T-helper 17 cell (primary cell): Measurements from ENCODE around the gene FAM53A. TPM values are rescaled to one million over a fixed set of nuclear protein-coding genes. Genes with fewer than 3 reads are reported as not detected.

ENCODE experiments used
- ATAC-seq: fragments of 150-1000 bp; cut with Tn5 transposase; 2 replicates; pipeline ENCODE4 v1.10.0; 2021; ENCODE audit warnings: mild to moderate bottlenecking, moderate library complexity
- DNase-seq, 3 donors: peaks; one replicate each; pipeline versions ENCODE4 v3.0.0 to v3.0.0-alpha.2; 2020 to 2021
- H3K9me3 ChIP-seq: one replicate; pipeline ENCODE4 v1.7.0; 2013; ENCODE audit warnings: low read length, mild to moderate bottlenecking; ENCODE audit not compliant: control insufficient read depth, poor library complexity, severe bottlenecking
- H3K27ac Mint-ChIP-seq: one replicate; pipeline ENCODE4 v1.8.0; 2022; ENCODE audit warnings: mild to moderate bottlenecking, moderate library complexity, mixed read lengths
- H3K27me3 Mint-ChIP-seq: one replicate; pipeline ENCODE4 v1.8.0; 2022; ENCODE audit warnings: mixed read lengths
- H3K36me3 Mint-ChIP-seq: one replicate; pipeline ENCODE4 v1.8.0; 2022; ENCODE audit warnings: low read depth, mixed read lengths
- H3K4me1 Mint-ChIP-seq: one replicate; pipeline ENCODE4 v1.8.0; 2022; ENCODE audit warnings: mild to moderate bottlenecking, mixed read lengths
- H3K4me3 Mint-ChIP-seq: one replicate; pipeline ENCODE4 v1.8.0; 2022; ENCODE audit warnings: mild to moderate bottlenecking, moderate library complexity, mixed read lengths
- total RNA-seq, 4 donors: library from RNA in 2 of 4; stranded (reverse) in 2 of 4; gene quantifications; one replicate each; pipeline ENCODE4 v1.2.3 and lab custom pipeline; 2022 to 2026

The FAM53A gene
- total RNA-seq, 2 donors from 2014 or later: 2.4 to 3.1 TPM

- H3K27me3 Mint-ChIP-seq: no peaks in the 10 kb centered on the region
- peaks cover 5% of the 10 kb centered on the region for H3K36me3 Mint-ChIP-seq
- H3K9me3 ChIP-seq: no peaks in the 10 kb centered on the region
- no peak overlapping the region for H3K27ac Mint-ChIP-seq
- DNase-seq (no peak), ATAC-seq (no peak)
- no peak overlapping the region for H3K4me3 Mint-ChIP-seq
- peaks cover 5% of the 10 kb centered on the region for H3K4me1 Mint-ChIP-seq
Measured at GRCh38 chr4:1621526-1621925, 62.6 kb downstream of the FAM53A start.

DNA sequence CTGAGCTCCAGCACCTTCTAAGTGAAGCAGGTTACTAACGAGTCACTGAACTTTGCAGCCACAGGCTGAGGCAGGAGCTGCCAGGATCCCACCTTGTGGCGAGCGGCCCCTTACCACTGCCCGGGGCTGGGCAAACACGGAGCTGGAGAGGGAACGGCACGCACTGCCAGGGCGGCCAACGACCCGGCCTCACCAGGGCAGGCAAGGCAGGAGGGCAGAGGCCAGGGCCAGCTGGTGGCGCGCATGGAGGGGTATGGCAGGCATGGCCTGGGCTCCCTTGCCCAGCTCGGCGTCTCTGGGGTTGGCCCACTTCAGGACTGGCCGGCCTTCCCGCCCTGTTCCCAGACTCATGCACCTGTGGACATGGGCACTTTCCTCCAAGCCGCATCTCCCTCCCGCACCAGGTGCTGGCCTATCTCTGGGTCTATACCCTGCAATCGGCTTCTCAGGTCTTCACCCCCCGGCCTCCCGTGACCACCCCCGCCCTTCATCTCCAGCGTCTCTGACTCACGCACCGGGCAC is 64.9 kb downstream of the FAM53A start:
- H3K9me3 ChIP-seq: no peaks in the 10 kb centered on the region
- no peak for ATAC-seq
- Mint-ChIP-seq H3K27me3 (no peaks in the 10 kb centered on the region), H3K4me3 (no peak overlapping the region), H3K27ac (no peak overlapping the region), H3K36me3 (peaks cover 5% of the 10 kb centered on the region), H3K4me1 (peaks cover 14% of the 10 kb centered on the region)
- no peak for DNase-seq

DNA sequence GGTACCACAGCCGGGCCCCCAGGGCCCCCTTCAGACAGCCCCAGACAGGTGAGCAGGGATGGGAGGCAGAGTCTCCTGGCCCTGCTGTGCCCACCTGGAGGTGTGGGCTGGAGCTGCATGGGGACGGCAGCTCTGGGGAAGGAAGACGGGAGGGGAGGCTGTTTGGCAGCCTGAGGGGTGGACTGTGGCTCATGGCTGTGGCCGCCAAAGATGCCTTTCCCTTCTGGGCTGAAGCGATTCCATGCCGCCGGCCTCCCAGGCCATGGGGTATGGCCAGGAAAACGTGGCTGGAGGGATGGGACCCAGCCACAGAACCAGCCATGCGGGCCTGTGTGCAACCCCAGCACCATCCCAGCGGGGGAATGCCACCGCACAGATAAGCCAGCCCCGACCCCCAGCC is 65.7 kb downstream of the FAM53A start:
- H3K4me1 Mint-ChIP-seq: peaks cover 14% of the 10 kb centered on the region
- H3K27ac Mint-ChIP-seq: no peak overlapping the region
- H3K27me3 Mint-ChIP-seq: no peaks in the 10 kb centered on the region
- no peaks in the 10 kb centered on the region for H3K9me3 ChIP-seq
- H3K36me3 Mint-ChIP-seq: peaks cover 5% of the 10 kb centered on the region
- ATAC-seq (no peak), DNase-seq (no peak)
- no peak overlapping the region for H3K4me3 Mint-ChIP-seq

GRCh38 chr4:1616557-1616930 is 67.6 kb downstream of the FAM53A start:
- H3K27me3 Mint-ChIP-seq: no peaks in the 10 kb centered on the region
- H3K4me3 Mint-ChIP-seq: peak overlapping the region; percentile 78
- no peaks in the 10 kb centered on the region for H3K9me3 ChIP-seq
- no peak overlapping the region for H3K27ac Mint-ChIP-seq
- peaks cover 5% of the 10 kb centered on the region for H3K36me3 Mint-ChIP-seq
- DNase-seq (no peak), ATAC-seq (no peak)
- H3K4me1 Mint-ChIP-seq: peaks cover 14% of the 10 kb centered on the region

- Mint-ChIP-seq H3K4me1 (peaks cover 14% of the 10 kb centered on the region), H3K36me3 (peaks cover 5% of the 10 kb centered on the region), H3K27ac (no peak overlapping the region), H3K4me3 (peak overlapping the region; percentile 78), H3K27me3 (no peaks in the 10 kb centered on the region)
- ATAC-seq (peak; percentile 42), DNase-seq (no peak)
- no peaks in the 10 kb centered on the region for H3K9me3 ChIP-seq
Measured at GRCh38 chr4:1615786-1616556, 68.1 kb downstream of the FAM53A start.

DNA sequence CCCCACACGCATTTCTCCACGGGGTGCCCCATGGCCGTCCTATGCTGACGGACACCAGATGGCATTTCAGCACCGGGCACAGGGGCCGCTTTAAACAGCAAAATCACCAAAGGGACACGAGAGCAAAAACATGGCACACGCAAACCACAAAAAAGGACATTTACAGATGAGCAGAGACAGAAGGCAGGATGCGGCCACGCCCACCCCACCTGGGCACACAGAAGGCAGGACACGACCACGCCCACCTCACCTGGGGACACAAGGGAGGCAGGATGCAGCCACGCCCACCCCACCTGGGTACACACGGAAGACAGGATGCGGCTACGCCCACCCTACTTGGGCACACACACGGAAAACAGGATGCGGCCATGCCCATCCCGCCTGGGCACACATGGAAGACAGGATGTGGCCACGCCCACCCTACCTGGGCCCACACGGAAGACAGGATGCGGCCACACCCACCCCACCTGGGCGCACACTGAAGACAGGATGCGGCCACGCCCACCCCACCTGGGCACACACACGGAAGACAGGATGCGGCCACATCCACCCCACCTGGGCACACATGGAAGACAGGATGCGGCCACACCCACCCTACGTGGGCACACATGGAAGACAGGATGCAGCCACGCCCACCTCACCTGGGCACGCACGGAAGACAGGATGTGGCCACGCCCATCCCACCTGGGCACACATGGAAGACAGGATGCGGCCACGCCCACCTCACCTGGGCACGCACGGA is 69.1 kb downstream of the FAM53A start:
- Mint-ChIP-seq H3K4me1 (peaks cover 9% of the 10 kb centered on the region), H3K36me3 (no peaks in the 10 kb centered on the region), H3K4me3 (no peak overlapping the region), H3K27ac (no peak overlapping the region), H3K27me3 (no peaks in the 10 kb centered on the region)
- DNase-seq (no peak), ATAC-seq (no peak)
- H3K9me3 ChIP-seq: no peaks in the 10 kb centered on the region

DNA sequence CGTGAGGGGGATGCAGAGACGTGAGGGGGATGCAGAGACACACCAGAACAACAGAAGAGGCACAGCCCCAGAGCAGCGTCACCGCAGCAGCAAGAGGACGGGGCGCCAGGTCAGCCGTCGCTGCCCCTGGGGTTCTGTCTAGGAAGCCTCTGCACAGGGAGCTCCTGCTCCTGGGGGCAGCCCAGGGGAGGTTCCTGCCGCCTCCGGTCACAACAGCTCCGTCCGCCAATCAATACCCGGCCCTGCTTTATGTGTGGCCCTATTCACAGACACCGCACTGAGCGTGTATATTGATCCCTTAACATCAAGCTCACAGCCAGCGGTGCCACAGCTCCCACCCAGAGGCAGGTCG is 69.6 kb downstream of the FAM53A start:
- Mint-ChIP-seq H3K27ac (no peak overlapping the region), H3K27me3 (no peaks in the 10 kb centered on the region), H3K4me1 (peaks cover 9% of the 10 kb centered on the region), H3K36me3 (no peaks in the 10 kb centered on the region), H3K4me3 (no peak overlapping the region)
- ATAC-seq (no peak), DNase-seq (no peak)
- no peaks in the 10 kb centered on the region for H3K9me3 ChIP-seq

DNA sequence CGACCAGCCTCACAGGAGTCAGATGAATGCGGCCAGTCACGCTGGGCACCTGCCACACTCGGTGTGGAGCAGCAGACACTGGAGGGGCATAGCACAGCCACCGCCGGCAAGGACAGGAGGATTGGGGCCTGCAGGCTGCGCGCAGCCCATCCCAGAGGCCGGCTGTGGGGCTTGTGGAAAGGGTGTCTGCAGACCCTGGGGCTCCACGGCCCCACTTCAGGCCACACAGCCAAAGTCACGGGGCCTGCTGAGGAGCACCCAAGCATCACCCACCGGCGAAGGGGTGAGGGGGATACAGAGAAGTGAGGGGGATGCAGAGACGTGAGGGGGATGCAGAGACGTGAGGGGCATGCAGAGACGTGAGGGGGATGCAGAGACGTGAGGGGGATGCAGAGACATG is 70.1 kb downstream of the FAM53A start:
- no peak for DNase-seq
- ATAC-seq: no peak
- Mint-ChIP-seq H3K27me3 (no peaks in the 10 kb centered on the region), H3K36me3 (no peaks in the 10 kb centered on the region), H3K4me1 (peaks cover 9% of the 10 kb centered on the region), H3K4me3 (peak overlapping the region; percentile 58), H3K27ac (no peak overlapping the region)
- H3K9me3 ChIP-seq: no peaks in the 10 kb centered on the region

GRCh38 chr4:1613099-1613495 is 71.0 kb downstream of the FAM53A start:
- no peaks in the 10 kb centered on the region for H3K9me3 ChIP-seq
- no peak overlapping the region for H3K4me3 Mint-ChIP-seq
- peaks cover 9% of the 10 kb centered on the region for H3K4me1 Mint-ChIP-seq
- ATAC-seq (no peak), DNase-seq (no peak)
- no peak overlapping the region for H3K27ac Mint-ChIP-seq
- no peaks in the 10 kb centered on the region for H3K27me3 Mint-ChIP-seq
- H3K36me3 Mint-ChIP-seq: no peaks in the 10 kb centered on the region

GRCh38 chr4:1612278-1613098 is 71.6 kb downstream of the FAM53A start:
- no peaks in the 10 kb centered on the region for H3K27me3 Mint-ChIP-seq
- DNase-seq (no peak), ATAC-seq (no peak)
- H3K9me3 ChIP-seq: no peaks in the 10 kb centered on the region
- no peak overlapping the region for H3K4me3 Mint-ChIP-seq
- H3K27ac Mint-ChIP-seq: no peak overlapping the region
- H3K4me1 Mint-ChIP-seq: peaks cover 9% of the 10 kb centered on the region
- no peaks in the 10 kb centered on the region for H3K36me3 Mint-ChIP-seq

DNA sequence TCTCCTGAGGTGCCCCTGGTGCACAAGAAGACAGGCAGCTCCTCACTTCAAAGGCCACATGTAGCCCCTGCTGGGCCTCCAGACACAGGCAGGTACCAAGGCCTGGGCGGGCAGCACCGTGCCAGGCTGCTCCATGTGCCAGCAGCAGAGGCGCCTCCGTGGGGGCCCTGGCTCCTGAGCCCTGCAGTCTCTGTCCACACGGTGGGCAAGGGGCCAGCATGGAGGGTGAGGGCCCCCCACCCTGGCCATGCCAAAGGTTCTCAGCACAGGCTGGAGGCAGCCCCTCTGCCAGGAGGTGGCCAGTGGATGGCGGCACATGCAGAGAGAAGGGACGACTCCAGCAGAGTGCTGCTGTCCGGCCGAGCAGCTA is 72.6 kb downstream of the FAM53A start:
- no peak overlapping the region for H3K4me3 Mint-ChIP-seq
- no peaks in the 10 kb centered on the region for H3K27me3 Mint-ChIP-seq
- H3K9me3 ChIP-seq: no peaks in the 10 kb centered on the region
- H3K27ac Mint-ChIP-seq: no peak overlapping the region
- ATAC-seq (no peak), DNase-seq (no peak)
- H3K4me1 Mint-ChIP-seq: peaks cover 9% of the 10 kb centered on the region
- no peaks in the 10 kb centered on the region for H3K36me3 Mint-ChIP-seq

GRCh38 chr4:1610791-1611500 is 73.2 kb downstream of the FAM53A start:
- Mint-ChIP-seq H3K27me3 (no peaks in the 10 kb centered on the region), H3K4me1 (peaks cover 4% of the 10 kb centered on the region), H3K4me3 (no peak overlapping the region), H3K36me3 (no peaks in the 10 kb centered on the region), H3K27ac (no peak overlapping the region)
- no peak for DNase-seq
- no peaks in the 10 kb centered on the region for H3K9me3 ChIP-seq
- no peak for ATAC-seq
